ENCODE results near the gene LRRC43. TPM values are rescaled to one million over a fixed set of nuclear protein-coding genes. Genes with fewer than 3 reads are reported as not detected.

The LRRC43 gene
- total and polyA plus RNA-seq, 2 donors (not counting 1 experiment from before 2014, with no cell fraction given) = 0.61 to 3.6 TPM

DNA sequence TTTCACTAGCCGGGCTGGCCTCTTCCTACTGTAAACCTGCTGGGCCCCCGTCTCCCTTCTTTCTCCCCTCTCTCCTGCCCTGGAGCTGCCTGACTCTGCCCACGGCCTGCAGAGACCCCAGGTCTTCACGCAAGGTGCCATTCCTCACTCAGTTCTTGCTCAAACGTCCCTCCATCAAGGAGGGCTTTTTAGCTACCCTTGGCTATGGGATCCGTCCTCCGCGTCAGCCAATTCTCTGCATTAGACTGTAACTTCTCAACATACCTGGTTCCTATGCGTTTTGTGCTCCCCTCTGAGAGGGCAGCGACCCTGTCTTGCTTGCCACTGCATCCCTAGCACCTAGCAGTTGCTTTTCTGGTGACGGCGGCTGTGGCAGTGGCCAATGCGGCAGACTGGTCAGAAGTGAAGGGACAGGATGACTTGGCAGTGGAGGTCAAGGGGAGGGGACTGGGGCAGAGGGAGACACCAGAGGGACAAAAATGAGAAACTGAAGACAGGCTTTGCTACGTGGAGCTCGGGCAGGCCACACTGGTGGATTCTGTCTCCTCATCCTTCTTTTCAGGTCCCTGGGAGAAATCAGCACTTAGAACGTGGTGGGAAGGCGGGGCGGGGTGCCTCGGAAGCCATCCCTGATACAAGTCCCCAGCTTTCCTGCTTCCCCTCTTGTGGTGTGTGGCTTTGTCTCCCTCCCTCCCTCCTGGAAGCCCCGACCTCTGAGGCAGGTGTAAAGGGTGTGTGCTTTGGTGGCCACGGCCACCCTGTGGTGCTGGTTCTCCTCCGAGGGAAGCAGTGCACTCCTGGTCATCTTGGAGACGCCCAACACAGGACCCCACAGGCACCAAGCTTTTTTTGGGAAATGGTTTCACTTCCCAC, 22.4 kb downstream of the LRRC43 start:
- H3K4me3 ChIP-seq (replicated peaks in 1 of 4; ENCODE audit: control extremely low read depth in 1 of 4, insufficient read depth in 1 of 4, low read depth in 3 of 4, low read length in 4 of 4) = no peak overlapping the region
- H3K9me3 ChIP-seq (ENCODE audit: control insufficient read depth, insufficient read depth, low read depth, low read length) = no peaks in the 10 kb centered on the region
- no peak for DNase-seq (ENCODE audit: low read depth in 2 of 2)
- H4K20me1 ChIP-seq (ENCODE audit: control insufficient read depth, extremely low read depth, insufficient read depth, low read length) = no peaks in the 10 kb centered on the region
- H3K27ac ChIP-seq (ENCODE audit: insufficient read depth, low read length) = no peak overlapping the region
- H3K79me2 ChIP-seq (ENCODE audit: control insufficient read depth, insufficient read depth, low read length) = no peaks in the 10 kb centered on the region
- no peak overlapping the region for H2AFZ ChIP-seq (ENCODE audit: low read length)
- H3K4me1 ChIP-seq (ENCODE audit: control insufficient read depth, extremely low read depth, insufficient read depth, low read length) = no peaks in the 10 kb centered on the region
- TF ChIP-seq CTCF (conservative IDR thresholded peaks at IDR 0.05 in 1 of 2, IDR thresholded peaks at IDR 0.05 in 1 of 2; ENCODE audit: low read depth in 1 of 2, low read length in 2 of 2) (no peak), EZH2 (IDR thresholded peaks at IDR 0.05; ENCODE audit: low read length, missing control alignments) (no peak)
- H3K27me3 ChIP-seq (ENCODE audit: control insufficient read depth, insufficient read depth, low read length) = peaks cover 12% of the 10 kb centered on the region
- H3K36me3 ChIP-seq (ENCODE audit: control insufficient read depth, insufficient read depth, low read length) = peaks cover 5% of the 10 kb centered on the region
- H3K4me2 ChIP-seq (ENCODE audit: extremely low read depth, insufficient read depth, low read length) = no peak overlapping the region
- no peak overlapping the region for H3K9ac ChIP-seq (ENCODE audit: insufficient read depth, low read length)

DNA sequence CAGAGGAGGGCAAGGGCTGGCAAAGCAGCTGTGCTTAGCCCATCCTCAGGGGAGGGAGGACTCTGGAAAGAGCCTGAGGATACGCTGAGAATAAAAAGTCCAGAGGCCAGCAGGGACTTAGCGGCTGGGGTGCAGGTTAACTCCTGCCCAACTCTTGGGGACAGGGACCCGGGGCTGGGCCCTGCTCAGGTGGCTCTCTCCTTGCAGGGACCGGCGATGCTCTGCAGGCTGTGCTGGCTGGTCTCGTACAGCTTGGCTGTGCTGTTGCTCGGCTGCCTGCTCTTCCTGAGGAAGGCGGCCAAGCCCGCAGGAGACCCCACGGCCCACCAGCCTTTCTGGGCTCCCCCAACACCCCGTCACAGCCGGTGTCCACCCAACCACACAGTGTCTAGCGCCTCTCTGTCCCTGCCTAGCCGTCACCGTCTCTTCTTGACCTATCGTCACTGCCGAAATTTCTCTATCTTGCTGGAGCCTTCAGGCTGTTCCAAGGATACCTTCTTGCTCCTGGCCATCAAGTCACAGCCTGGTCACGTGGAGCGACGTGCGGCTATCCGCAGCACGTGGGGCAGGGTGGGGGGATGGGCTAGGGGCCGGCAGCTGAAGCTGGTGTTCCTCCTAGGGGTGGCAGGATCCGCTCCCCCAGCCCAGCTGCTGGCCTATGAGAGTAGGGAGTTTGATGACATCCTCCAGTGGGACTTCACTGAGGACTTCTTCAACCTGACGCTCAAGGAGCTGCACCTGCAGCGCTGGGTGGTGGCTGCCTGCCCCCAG, 23.4 kb downstream of the LRRC43 start:
- H3K27me3 ChIP-seq (ENCODE audit: control insufficient read depth, insufficient read depth, low read length) = peaks cover 12% of the 10 kb centered on the region
- H4K20me1 ChIP-seq (ENCODE audit: control insufficient read depth, extremely low read depth, insufficient read depth, low read length) = no peaks in the 10 kb centered on the region
- no peaks in the 10 kb centered on the region for H3K79me2 ChIP-seq (ENCODE audit: control insufficient read depth, insufficient read depth, low read length)
- TF ChIP-seq CTCF (conservative IDR thresholded peaks at IDR 0.05 in 1 of 2, IDR thresholded peaks at IDR 0.05 in 1 of 2; ENCODE audit: low read depth in 1 of 2, low read length in 2 of 2) (no peak), EZH2 (IDR thresholded peaks at IDR 0.05; ENCODE audit: low read length, missing control alignments) (no peak)
- no peak overlapping the region for H3K4me2 ChIP-seq (ENCODE audit: extremely low read depth, insufficient read depth, low read length)
- H3K27ac ChIP-seq (ENCODE audit: insufficient read depth, low read length) = no peak overlapping the region
- H3K9ac ChIP-seq (ENCODE audit: insufficient read depth, low read length) = no peak overlapping the region
- H2AFZ ChIP-seq (ENCODE audit: low read length) = no peak overlapping the region
- H3K36me3 ChIP-seq (ENCODE audit: control insufficient read depth, insufficient read depth, low read length) = peaks cover 5% of the 10 kb centered on the region
- H3K4me1 ChIP-seq (ENCODE audit: control insufficient read depth, extremely low read depth, insufficient read depth, low read length) = no peaks in the 10 kb centered on the region
- no peaks in the 10 kb centered on the region for H3K9me3 ChIP-seq (ENCODE audit: control insufficient read depth, insufficient read depth, low read depth, low read length)
- DNase-seq (ENCODE audit: low read depth in 2 of 2) = no peak
- H3K4me3 ChIP-seq (replicated peaks in 1 of 4; ENCODE audit: control extremely low read depth in 1 of 4, insufficient read depth in 1 of 4, low read depth in 3 of 4, low read length in 4 of 4) = no peak overlapping the region

GRCh38 chr12:122206976-122207375, 24.1 kb downstream of the LRRC43 start:
- H3K9me3 ChIP-seq (ENCODE audit: control insufficient read depth, insufficient read depth, low read depth, low read length) = no peaks in the 10 kb centered on the region

More at GRCh38 chr12:122206976-122207375, 24.1 kb downstream of the LRRC43 start:
- Histone ChIP-seq H3K4me1 (ENCODE audit: control insufficient read depth, extremely low read depth, insufficient read depth, low read length) (no peaks in the 10 kb centered on the region), H3K27ac (ENCODE audit: insufficient read depth, low read length) (no peak overlapping the region), H3K9ac (ENCODE audit: insufficient read depth, low read length) (no peak overlapping the region), H3K4me2 (ENCODE audit: extremely low read depth, insufficient read depth, low read length) (no peak overlapping the region), H2AFZ (ENCODE audit: low read length) (no peak overlapping the region), H3K27me3 (ENCODE audit: control insufficient read depth, insufficient read depth, low read length) (peaks cover 12% of the 10 kb centered on the region), H3K4me3 (replicated peaks in 1 of 4; ENCODE audit: control extremely low read depth in 1 of 4, insufficient read depth in 1 of 4, low read depth in 3 of 4, low read length in 4 of 4) (no peak overlapping the region), H3K79me2 (ENCODE audit: control insufficient read depth, insufficient read depth, low read length) (no peaks in the 10 kb centered on the region), H4K20me1 (ENCODE audit: control insufficient read depth, extremely low read depth, insufficient read depth, low read length) (no peaks in the 10 kb centered on the region), H3K36me3 (ENCODE audit: control insufficient read depth, insufficient read depth, low read length) (peaks cover 5% of the 10 kb centered on the region)
- TF ChIP-seq EZH2 (IDR thresholded peaks at IDR 0.05; ENCODE audit: low read length, missing control alignments) (no peak), CTCF (conservative IDR thresholded peaks at IDR 0.05 in 1 of 2, IDR thresholded peaks at IDR 0.05 in 1 of 2; ENCODE audit: low read depth in 1 of 2, low read length in 2 of 2) (no peak)
- no peak for DNase-seq (ENCODE audit: low read depth in 2 of 2)
